ENCODE results near the gene DES.
"Not testable (repeated sequence)": the region's sequence is repeated elsewhere in the genome, so short reads cannot be mapped to it uniquely, and the experiment has no call there.

Gene DES

GRCh38 chr2:219405451-219405850 is 12.7 kb upstream of the DES start:
- DNase-seq (ENCODE audit: low read depth) = no peak
- no peak overlapping the region for H3K4me3 ChIP-seq (ENCODE audit: low read depth, low read length)
- no peak for TF ChIP-seq CTCF (IDR thresholded peaks at IDR 0.05; ENCODE audit: low read depth, low read length, missing control alignments)

GRCh38 chr2:219405958-219406860 is 12.0 kb upstream of the DES start:
- no peak for TF ChIP-seq CTCF (IDR thresholded peaks at IDR 0.05; ENCODE audit: low read depth, low read length, missing control alignments)

GRCh38 chr2:219406861-219407230 is 11.3 kb upstream of the DES start:
- DNase-seq (ENCODE audit: low read depth) = no peak
- no peak for TF ChIP-seq CTCF (IDR thresholded peaks at IDR 0.05; ENCODE audit: low read depth, low read length, missing control alignments)
- no peak overlapping the region for H3K4me3 ChIP-seq (ENCODE audit: low read depth, low read length)

More at GRCh38 chr2:219405958-219406860, 12.0 kb upstream of the DES start:
- DNase-seq (ENCODE audit: low read depth) = no peak
- H3K4me3 ChIP-seq (ENCODE audit: low read depth, low read length) = no peak overlapping the region

GRCh38 chr2:219407343-219407742 is 10.8 kb upstream of the DES start:
- DNase-seq (ENCODE audit: low read depth); H3K4me3 ChIP-seq (ENCODE audit: low read depth, low read length): not testable (repeated sequence)

GRCh38 chr2:219408204-219408603 is 10.0 kb upstream of the DES start:
- TF ChIP-seq CTCF (IDR thresholded peaks at IDR 0.05; ENCODE audit: low read depth, low read length, missing control alignments) = no peak
- DNase-seq (ENCODE audit: low read depth) = no peak
- no peak overlapping the region for H3K4me3 ChIP-seq (ENCODE audit: low read depth, low read length)

GRCh38 chr2:219408631-219409030 is 9.5 kb upstream of the DES start:
- TF ChIP-seq CTCF (IDR thresholded peaks at IDR 0.05; ENCODE audit: low read depth, low read length, missing control alignments) = no peak
- H3K4me3 ChIP-seq (ENCODE audit: low read depth, low read length) = no peak overlapping the region
- DNase-seq (ENCODE audit: low read depth) = no peak

- no peak for DNase-seq (ENCODE audit: low read depth)
- H3K4me3 ChIP-seq (ENCODE audit: low read depth, low read length) = no peak overlapping the region
- no peak for TF ChIP-seq CTCF (IDR thresholded peaks at IDR 0.05; ENCODE audit: low read depth, low read length, missing control alignments)
These were observed 8.6 kb upstream of the DES start for GRCh38 chr2:219409619-219410018.

Data from GM12864 (cell line).